ENCODE measurements around the gene ALOX12.

ALOX12 gene

DNA sequence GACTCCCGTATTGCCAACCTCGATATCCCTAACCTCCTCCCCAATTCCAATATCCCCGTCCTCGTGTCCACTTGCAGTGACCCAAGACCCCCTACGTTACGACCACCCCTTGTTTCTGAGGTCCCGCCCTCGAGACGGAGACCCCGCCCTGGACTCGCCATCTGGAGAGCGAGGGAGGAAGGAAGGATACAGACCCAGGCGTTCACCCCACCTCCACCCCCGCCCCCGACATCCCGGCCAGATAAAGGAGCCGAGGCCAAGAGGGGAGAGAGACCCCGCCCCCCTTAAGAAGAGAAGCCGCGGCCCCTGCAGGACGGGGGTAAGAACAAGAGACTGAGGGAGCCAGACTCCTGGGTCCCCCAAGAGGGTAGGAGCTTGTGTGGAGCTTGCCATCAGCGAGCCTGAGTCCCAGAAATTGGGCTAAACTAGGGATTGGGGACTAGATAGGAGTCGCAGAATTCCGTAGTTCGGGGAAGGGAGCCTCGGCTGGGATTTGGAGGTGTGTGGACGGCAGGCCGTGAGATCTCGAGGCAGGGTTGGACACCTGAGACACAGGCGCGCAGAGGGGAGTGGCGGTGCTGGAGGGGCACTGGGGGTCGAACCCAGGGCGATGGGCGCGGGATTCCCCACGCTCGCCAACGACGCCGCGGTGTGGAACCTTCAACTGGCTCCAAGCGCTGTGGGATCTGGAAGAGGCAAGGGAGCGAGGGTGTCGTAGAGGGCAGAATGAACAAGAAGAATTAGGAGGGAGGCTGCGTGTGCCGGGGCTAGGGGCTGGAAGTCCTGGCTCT, 27.1 kb downstream of the ALOX12 start, which contains the start of gene BCL6B:
BCL6B (plus strand) TSS at position 270 of the 791 bp plus-strand sequence. CDS start 622 bp downstream, outside the sequence.
- DNase-seq: no peak

DNA sequence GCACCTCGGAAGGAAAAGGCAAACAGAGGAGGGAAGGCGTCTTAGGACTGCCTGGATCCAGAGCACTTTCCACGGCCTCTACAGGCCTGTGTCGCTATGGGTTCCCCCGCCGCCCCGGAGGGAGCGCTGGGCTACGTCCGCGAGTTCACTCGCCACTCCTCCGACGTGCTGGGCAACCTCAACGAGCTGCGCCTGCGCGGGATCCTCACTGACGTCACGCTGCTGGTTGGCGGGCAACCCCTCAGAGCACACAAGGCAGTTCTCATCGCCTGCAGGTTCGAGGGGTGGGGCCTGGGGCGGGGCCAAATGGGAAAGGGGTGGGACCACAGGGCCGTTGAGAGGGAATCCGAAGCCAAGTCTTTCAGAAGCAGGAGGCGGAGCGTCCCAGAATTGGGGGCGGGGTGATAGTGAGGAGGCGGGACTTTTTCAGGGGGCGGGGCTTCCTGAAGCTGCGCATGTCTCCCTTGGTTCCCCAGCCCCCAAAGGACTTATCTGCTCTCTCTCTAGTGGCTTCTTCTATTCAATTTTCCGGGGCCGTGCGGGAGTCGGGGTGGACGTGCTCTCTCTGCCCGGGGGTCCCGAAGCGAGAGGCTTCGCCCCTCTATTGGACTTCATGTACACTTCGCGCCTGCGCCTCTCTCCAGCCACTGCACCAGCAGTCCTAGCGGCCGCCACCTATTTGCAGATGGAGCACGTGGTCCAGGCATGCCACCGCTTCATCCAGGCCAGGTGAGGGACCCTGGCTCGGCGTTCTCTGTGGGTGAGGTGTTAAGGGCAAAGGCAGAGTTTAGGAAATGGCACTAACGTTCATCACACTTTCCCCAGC, 27.9 kb downstream of the ALOX12 start:
- no peak for DNase-seq

DNA sequence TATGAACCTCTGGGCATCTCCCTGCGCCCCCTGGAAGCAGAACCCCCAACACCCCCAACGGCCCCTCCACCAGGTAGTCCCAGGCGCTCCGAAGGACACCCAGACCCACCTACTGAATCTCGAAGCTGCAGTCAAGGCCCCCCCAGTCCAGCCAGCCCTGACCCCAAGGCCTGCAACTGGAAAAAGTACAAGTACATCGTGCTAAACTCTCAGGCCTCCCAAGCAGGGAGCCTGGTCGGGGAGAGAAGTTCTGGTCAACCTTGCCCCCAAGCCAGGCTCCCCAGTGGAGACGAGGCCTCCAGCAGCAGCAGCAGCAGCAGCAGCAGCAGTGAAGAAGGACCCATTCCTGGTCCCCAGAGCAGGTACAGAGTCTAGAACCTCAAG, 28.5 kb downstream of the ALOX12 start:
- DNase-seq: no peak

DNA sequence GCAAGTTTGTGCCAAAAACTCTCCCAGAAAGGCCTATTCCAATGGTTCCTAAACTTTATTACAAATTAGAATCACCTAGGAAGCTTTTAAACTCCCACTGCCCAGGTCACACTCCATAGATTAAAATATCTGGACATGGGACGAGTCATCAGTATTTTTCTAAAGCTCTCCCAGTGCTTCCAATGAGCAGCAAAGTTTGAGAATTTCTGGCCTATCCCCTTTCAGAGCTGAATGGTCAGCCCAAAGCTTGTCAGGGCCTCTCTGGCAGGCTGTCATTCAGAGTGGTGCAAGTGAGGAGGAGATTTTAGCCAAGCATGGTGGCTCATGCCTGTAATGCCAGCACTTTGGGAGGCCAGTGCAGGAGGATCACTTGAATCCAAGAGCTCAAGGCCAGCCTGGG, 29.4 kb downstream of the ALOX12 start:
- peak; percentile 28 for DNase-seq

DNA sequence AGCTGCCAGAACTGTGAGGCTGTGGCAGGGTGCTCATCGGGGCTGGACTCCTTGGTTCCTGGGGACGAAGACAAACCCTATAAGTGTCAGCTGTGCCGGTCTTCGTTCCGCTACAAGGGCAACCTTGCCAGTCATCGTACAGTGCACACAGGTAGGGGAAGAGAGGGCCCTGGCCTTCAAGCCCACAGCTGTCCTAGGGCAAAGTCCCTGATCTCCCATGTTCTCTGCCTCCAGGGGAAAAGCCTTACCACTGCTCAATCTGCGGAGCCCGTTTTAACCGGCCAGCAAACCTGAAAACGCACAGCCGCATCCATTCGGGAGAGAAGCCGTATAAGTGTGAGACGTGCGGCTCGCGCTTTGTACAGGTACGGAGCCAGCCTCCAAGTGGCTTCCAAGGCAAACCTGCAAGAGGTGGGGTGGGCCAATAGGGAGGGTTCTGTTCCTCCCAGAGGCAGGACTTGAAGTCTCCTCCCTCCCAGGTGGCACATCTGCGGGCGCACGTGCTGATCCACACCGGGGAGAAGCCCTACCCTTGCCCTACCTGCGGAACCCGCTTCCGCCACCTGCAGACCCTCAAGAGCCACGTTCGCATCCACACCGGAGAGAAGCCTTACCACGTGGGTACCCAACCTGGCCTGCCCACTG, 30.7 kb downstream of the ALOX12 start:
- DNase-seq: no peak

DNA sequence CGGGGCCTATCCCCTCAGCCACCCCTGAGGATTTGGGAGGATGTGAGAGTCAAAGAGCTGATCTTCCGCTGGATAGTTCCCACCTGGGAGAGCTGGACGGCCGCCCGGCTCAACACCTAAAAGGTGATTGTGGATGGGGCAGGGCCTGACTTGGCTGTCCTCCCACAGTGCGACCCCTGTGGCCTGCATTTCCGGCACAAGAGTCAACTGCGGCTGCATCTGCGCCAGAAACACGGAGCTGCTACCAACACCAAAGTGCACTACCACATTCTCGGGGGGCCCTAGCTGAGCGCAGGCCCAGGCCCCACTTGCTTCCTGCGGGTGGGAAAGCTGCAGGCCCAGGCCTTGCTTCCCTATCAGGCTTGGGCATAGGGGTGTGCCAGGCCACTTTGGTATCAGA, 31.5 kb downstream of the ALOX12 start:
- DNase-seq: no peak

DNA sequence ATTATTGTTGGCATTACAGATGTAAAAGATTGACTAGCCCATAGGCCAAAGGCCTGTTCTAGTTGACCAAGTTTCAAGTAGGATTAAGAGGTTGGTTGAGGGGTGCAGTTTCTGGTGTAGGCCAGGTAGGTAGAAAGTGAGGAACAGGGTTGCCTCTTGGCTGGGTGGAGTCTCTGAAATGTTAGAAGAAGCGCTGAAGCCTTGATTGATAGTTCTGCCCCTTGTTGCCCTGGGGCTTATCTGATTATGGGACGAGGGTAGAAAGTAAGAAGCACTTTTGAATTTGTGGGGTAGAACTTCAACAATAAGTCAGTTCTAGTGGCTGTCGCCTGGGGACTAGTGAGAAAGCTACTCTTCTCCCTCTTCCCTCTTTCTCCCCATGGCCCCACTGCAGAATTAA, 33.2 kb downstream of the ALOX12 start:
- DNase-seq: no peak

DNA sequence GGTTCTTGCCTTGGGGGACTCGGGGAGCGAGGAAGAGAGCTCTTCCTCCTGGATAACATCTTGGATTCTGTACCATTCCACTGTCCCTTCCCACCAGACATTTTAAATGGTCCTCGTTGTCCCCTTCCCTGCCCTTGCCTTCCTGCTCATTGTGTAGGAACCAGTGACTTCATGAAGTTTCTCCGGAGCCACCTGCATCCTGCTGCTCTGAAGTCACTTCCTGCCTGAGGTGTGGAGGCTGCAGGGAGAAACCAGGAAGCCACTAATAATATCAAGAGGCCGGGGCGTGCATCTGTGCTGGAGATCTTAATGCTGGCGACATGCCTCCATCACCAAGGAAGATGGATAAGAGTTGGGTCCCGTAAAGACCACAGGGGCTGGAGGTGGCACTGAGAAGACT, 33.8 kb downstream of the ALOX12 start:
- DNase-seq: no peak

DNA sequence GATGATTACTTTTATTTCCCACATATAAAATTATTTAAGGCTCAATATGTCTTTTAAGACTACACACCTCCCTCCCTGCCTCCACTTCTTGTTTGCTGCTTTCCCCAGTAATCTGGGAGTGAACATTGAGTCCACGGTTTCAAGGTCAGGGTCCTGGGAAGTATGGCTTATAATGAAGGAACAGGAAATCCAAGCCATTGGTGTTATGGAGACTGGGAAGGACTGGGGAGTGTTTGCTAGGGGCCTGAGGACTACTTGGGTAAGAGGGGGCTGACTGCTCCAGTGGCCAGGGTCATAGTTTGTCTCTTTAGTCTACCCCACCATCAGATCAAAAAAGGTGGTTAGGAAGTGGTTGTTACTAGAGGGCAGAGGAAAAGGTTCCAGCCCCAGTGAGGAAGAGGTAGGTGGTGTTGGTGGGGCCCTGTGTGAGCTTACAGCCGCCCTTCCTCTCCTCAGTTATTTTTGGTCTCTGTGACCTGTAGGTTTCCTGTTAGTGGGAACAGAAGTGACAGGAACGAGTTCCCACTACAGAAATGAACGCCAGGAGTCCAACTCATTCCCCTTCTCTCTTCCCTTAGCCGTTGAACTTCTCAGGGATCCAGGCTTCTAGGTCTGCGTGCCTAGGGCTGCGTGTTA, 39.2 kb downstream of the ALOX12 start:
- peak; percentile 77 for DNase-seq

DNA sequence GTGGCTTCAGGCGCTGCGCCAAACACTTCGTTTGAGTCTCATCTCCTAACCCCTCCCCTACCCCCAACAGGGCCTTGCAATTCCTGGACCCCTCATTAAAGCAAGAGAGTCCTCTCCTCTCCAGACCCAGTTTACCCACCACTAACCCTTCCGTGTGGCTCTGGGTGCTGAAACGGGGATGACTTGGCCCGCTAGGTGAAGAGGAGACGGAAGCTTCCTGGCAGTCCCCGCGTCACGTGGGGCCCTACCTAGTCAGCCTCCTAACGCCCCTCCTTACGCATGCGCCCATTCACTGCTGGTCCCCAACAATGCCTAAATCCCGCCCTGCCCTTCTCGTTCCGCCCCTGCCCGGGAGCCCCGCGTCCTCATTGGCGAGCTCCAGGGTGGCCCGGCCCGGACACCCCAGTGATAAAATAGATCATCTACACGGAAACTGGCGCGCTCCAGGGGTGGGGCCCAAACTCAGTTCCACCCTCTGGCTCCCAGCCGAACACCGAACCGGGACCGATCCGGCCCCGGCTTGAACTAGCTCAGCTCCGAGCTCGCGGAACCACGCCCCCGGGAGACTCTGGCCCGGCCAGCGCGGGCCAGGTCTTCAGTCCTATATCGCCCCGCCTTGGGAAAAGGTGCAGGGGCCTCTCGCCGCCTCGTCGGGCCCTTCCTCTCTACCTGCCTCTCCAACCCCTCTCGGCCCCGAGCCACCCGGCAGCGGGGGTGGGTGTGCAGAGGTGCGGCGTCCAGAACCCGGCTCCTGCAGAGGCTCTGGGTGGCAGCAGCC, 39.9 kb downstream of the ALOX12 start, which contains the start of gene SLC16A13:
SLC16A13 (plus strand) TSS at position 425 of the 778 bp plus-strand sequence. CDS start 368 bp downstream, outside the sequence.
- DNase-seq: peak; percentile 98

DNA sequence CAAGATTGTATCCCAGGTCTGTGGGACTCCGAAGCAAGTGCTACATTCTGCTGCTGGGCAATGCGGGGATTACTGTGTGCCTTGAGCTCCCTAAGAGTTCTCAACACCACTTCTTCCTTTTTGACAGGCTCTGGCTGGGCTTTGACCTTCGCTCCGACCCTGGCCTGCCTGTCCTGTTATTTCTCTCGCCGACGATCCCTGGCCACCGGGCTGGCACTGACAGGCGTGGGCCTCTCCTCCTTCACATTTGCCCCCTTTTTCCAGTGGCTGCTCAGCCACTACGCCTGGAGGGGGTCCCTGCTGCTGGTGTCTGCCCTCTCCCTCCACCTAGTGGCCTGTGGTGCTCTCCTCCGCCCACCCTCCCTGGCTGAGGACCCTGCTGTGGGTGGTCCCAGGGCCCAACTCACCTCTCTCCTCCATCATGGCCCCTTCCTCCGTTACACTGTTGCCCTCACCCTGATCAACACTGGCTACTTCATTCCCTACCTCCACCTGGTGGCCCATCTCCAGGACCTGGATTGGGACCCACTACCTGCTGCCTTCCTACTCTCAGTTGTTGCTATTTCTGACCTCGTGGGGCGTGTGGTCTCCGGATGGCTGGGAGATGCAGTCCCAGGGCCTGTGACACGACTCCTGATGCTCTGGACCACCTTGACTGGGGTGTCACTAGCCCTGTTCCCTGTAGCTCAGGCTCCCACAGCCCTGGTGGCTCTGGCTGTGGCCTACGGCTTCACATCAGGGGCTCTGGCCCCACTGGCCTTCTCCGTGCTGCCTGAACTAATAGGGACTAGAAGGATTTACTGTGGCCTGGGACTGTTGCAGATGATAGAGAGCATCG, 42.4 kb downstream of the ALOX12 start:
- no peak for DNase-seq

DNA sequence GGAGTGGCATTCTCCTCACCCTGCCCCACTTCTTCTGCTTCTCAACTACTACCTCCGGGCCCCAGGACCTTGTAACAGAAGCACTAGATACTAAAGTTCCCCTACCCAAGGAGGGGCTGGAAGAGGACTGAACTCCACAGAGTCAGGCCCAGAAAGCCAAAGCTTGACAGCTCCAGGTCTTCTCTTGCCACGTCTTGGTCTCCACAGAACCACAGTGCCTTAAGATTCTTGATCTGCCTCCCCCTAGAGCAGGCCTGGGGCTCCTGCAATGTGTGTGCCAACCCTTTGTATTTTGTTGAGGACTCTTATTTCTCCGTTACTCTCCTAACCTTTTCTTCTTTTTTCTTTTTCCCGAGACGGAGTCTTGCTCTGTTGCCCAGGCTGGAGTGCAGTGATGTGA, 44.0 kb downstream of the ALOX12 start:
- no peak for DNase-seq

DNA sequence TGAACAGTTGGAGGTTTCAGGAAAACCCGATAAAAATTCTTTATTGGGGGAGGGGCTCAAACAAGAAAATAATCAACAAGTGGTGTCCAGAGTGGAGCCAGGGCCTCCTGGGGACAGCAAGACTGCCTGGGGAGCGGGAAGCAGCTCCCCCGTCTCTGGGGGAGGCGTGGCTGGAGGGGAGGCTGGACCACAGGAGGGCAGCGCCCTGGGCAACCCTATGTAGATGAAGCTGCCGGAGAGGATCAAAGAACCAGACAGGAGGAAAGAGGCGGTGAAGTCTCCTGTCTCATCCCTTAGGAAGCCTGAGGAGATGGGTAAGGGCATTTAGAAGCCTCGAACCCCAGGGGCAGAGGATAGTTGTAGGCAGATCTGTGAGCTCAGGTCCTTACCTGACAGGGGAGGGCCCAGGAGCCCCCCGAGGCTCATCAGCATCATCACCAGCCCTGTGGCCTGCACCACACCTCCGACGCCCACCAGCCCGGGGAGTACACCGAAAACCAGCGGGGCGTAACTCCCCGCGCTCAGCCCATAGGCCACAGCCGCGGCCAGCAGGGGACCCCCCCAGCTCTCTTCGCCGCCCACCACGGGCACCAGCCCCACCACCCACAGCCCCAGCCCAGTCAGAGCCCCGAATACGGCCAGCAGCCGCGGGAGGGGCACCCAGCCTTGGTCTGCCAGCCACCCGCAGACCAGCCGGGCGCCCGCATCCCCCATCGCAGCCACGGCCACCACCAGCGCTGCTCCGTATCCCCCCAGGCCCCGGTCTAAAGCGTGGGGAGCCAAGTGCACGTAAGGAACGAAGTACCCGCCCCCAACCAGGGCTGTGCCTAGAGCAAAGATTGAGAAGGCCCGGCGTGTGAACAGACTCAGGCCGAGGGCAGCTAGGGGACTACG, 46.0 kb downstream of the ALOX12 start:
- DNase-seq: no peak

DNA sequence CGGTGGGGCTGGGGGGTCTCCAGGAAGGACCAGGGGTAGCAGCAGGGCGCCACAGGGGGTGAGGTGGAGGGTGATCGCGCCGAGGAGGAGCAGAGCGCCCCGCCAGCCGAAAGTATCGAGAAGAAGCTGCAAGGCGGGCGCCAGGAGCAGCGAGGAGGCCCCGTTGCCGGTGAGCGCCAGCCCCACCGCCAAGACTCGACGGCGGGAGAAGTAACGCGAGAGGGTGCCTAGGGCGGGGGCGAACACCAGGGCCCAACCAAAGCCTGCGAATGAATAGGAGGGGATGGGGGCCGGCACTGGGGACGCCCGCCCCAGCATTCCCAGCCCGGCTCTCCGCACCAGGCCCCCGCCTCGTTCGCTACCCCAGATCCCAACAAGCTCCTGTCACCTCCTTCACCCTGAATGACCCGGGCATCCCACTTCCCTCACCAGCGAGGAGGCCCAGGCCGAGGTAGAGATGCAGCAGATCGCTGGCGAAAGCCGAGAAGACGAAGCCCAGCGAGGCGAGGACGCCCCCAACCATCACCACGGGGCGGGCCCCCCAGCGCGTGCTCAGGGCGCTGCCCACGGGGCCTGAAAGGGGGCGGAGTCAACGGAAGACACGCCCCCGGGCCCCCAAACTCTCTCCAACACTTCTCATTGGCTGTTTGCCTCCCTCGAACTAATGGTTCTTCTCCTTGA, 46.8 kb downstream of the ALOX12 start:
- no peak for DNase-seq

DNA sequence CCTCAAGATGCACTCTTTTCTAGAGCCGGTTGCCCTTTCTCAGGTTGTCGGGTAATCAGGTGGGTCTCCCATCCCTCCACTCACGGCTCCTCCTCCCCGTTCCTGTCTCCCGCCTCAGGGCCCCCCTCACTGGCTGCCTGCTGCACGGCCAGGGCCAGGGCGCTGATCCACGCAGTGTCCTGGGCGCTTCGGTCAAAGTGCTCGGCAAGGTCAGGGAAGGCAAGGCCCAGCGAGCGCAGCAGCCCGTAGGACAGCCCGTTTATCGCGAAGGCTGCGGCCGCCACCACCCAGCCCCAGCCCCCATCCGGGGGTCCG, 47.3 kb downstream of the ALOX12 start:
- DNase-seq: no peak

DNA sequence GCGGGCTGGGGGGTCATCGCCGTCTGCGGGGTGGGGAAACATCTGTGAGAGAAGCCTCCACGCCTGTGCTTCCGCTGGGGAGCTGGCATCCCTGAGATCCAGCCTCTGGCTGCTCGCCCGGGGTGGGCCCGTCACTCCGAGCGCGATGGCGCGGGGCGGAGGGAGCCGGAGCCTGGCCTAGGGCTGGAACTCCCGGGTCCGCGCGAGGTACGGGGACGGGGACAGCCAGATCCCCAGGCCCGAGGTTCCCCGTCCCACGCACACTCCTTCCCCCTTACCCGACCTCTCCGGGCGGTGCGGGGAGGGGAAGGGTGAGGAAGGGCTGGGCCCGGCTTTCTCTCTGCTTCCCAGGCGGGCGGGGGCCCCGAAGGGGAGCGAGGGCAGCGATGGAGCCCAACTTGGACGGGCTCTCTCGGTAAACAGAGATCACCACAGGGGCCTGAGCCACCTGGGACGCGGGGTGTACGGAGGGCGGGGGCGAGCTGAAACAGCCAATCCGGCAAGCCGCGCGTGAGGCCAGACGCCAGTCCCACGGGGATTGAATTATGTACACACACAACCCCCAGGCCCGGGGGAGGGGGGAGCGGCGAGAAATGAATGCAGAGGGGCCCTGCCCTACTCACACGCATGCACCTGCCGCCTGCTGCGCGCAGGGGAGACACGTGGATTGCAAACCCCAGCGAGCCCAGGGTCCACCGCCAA, 47.8 kb downstream of the ALOX12 start, which contains the start of gene SLC16A11:
SLC16A11 (minus strand) TSS at position 596 of the 702 bp plus-strand sequence; CDS start at position 17, 579 bp downstream.
- DNase-seq: no peak

DNA sequence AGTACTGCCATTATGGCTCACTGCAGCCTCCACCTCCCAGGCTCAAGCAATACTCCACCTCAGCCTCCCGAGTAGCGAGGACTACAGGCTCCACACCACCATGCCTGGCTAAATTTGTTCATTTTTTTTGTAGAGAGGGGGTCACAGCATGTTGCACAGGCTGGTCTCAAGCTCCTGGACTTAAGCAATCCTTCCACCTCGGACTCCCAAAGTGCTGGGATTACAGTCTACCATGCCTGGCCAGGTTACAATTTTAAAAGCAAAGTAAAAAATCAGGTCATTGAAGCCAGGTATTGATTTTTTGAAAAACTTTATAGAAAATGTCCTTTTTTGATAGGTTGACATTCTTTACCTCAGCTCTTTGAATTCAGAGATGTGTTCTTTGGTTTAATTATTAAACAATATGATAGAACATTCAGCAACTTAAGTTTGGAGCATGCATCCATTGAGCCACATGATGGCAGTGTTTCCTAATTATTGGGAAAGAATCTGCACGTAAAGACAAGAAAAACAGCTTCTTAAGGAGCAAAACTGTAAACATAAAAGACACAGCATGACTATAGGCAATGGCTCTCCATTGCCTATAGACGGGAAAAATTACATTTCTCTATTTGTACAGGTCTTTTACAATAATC, 49.8 kb downstream of the ALOX12 start:
- DNase-seq: peak; percentile 78

DNA sequence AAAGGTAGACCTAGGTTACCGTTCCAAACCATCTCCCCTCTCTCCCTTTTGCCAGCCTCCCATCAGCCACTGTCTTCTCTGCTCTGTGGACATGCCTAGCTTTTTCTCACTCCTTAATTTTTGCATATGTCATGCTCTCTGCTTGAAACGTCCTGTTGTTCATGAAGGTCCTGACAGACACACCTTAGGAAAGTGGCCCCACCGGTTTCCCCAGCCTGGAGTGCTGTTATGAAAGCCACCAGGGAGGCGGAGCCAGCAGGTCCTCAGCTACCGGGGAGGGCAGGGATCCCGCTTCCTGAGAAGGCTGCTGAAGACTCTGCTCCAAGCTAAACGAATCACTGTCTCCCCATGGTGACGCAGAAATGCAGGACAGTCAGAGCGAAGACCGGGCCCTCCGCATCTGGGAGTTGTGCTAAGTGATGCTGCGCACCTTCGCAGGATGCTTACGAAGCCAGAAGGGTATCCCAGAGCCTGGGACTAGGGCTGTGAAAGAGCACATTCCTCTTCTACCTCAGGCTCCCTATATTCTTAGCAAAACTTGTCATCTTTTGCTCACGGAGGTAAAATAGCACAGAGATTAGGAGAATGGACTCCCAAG, 50.4 kb downstream of the ALOX12 start:
- DNase-seq: no peak
